HCEC 1CT (cell line): Measurements from ENCODE around the gene MED16.
"Not testable (repeated sequence)": the region's sequence is repeated elsewhere in the genome, so short reads cannot be mapped to it uniquely, and the experiment has no call there.

Experiments used
- DNase-seq: peaks from one replicate; pipeline ENCODE4 v3.0.0-alpha.2; 2017

The MED16 gene

DNA sequence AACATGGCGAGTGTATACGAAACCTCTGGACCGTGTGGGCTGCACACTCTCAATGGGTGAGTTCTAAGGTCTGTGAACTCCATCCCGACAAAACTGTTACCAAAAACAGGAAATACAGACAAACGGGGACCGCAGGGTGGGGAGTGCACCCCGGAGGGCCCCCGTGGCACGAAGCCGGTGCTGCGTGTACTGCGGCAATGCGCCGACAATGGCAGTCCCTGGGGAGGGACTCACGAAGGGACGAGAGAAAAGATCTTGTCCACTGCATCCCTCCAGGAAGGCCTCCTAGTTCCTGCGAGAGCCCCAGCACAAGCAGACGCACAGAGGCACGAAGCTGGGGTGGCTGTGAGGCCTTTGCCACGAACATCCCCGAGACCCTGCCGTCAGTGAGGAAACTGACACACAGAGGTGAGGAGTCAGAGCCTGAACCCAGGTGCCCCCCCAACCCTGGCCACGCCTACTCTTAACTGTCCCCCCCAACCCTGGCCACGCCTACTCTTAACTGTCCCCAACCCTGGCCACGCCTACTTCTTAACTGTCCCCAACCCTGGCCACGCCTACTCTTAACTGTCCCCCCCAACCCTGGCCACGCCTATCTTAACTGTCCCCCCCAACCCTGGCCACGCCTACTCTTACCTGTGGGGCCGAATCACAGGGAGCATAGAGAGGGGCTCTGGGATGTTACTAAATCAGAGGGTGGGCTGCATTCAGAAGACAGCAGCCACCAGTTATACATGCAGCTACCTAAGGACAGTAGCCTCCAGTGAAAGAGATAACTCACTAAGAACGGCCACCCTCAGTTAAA, 4.2 kb downstream of the MED16 start:
- DNase-seq: no peak

GRCh38 chr19:887599-887998, 5.4 kb downstream of the MED16 start:
- DNase-seq: no peak

DNA sequence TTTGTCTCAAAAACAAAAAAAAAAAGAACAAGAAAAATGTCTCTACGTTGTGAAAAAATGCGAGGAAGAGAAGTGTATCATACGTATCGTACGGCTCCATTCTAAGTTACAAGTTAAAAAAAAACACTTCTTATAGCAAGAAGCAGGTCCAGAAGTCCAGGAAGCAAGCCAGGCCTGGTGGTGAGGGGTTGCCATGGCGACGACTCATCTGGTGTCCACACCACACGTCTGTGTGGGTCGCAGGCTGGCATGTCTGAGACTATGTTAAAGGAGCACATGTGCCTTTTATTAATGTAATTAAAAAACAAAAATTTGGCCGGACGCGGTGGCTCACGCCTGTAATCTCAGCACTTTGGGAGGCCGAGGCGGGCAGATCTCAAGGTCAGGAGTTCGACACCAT, 5.9 kb downstream of the MED16 start:
- DNase-seq: no peak

DNA sequence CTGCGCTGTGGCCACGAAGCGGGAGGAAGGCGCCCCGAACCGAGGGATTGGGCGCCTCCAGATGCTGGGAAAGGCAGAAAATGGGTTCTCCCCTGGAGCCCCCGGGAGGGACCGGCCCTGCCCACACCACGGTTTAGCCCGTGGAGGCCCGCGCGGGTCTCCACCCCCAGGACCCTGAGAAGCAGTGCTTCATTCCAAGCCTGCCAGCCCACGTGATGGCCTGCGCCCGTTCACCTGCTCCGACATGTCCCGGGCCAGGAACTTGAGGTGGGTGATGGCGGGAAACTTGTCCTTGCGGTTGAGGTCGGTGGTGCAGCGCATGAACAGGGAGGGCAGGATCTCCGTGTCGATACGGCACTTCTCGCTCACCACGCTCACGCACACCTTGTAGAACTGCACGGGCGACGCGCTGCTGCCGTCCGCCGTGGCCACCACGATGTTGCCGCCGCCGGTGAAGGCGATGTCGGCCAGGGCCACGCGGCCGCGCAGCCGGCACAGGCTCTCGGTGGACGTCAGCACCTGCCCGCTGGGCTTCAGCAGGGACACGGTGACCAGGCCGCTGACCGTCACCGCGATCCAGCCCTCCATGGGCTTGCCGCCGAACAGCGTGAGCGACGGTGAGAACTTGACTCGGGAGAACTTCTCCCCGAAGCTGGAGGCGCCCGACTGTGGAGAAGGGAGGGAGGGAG, 7.3 kb downstream of the MED16 start:
- no peak for DNase-seq

DNA sequence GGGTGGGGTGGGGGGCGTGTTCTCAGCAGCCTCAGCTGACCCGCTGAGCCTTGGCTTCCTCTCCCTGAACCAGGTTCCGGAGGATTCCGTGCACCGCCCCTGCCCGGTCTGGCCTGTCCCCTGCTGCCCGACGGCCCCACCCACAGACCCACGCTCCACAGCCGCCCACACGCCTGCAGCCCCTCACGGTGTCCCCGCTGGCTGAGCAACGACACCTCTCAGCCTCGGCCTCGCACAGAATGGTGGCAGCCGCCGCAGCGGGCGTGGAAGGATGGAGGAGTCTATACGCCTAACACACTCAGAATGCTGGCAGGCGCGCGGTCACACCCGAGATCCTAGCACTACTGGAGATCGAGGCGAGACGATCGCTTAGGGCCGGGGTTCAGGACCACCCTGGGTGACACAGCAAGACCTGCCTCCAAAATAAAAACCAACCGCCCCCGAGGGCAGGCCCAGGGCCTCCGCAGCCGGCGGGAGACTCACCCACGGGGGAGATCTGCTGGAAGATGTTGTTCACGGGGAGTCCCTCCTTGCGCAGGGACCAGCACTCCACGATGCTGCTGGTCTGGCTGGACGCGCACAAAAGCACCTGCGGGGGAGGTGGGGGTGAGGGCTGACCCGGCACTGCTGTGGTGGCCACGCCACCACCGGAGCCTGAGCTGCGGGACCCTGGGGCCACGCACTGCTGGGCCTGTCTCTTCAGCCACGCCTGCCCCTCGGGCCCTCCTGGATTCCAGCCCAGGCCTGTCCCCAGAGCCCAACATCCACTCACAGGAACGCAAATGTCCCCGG, 8.4 kb downstream of the MED16 start:
- DNase-seq: no peak

GRCh38 chr19:883661-884211, 9.3 kb downstream of the MED16 start:
- DNase-seq: no peak

- no peak for DNase-seq
These were observed 10.0 kb downstream of the MED16 start for GRCh38 chr19:882871-883497.

GRCh38 chr19:881385-882071, 11.5 kb downstream of the MED16 start:
- DNase-seq: no peak

DNA sequence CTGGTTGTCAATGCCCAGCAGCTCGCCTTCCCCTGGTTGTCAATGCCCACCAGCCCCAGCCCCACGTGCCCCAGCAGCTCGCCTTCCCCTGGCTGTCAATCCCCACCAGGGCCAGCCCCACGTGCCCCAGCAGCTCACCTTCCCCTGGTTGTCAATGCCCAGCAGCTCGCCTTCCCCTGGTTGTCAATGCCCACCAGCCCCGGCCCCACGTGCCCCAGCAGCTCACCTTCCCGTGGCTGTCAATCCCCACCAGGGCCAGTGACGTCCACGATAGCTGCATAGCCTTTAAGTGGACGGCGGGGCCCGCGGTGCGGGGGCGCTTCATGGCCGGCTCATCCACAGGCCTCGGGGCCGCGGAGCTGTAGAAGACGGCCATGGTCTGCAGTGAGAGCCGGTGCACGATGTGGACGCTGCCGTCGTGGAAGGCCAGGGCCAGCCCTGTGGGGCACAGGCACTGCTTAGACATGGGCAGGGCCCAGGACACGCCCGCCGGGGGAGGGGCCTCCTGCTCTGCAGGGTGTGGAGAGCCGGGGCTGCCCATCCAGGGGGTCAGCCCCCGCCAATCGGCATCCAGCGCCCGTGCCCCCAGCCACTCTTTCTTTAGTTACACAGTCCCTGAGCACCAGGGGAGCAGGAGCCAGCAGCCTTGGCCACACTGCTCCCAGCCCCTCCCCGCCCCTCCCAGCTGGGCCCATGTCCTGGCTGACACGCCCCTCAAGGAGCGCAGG, 13.1 kb downstream of the MED16 start:
- no peak for DNase-seq

GRCh38 chr19:878751-879561, 14.0 kb downstream of the MED16 start:
- not testable (repeated sequence) for DNase-seq

- DNase-seq: not testable (repeated sequence)
These were observed 14.9 kb downstream of the MED16 start for GRCh38 chr19:877992-878660.

- DNase-seq: no peak
These were observed 16.1 kb downstream of the MED16 start for GRCh38 chr19:876780-877314.

DNA sequence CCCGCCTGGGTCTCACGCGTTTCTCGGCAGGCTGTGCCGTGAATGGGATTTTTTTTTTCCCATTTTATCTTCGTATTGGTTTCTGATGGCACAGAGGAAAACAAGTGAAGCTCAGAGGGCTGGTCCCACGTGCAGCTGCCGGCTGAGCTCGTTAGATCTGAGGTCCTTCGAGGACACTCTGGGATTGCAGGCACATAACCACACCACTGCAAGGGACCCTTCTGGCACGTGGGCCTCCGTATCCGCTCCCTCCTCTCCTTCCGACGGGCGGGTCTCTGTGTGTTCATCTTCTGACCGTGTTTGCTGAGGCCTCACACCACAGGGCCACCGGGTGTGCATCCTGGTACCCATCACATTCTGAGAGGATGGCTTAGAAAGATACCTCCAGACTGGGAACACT, 16.9 kb downstream of the MED16 start:
- DNase-seq: no peak

DNA sequence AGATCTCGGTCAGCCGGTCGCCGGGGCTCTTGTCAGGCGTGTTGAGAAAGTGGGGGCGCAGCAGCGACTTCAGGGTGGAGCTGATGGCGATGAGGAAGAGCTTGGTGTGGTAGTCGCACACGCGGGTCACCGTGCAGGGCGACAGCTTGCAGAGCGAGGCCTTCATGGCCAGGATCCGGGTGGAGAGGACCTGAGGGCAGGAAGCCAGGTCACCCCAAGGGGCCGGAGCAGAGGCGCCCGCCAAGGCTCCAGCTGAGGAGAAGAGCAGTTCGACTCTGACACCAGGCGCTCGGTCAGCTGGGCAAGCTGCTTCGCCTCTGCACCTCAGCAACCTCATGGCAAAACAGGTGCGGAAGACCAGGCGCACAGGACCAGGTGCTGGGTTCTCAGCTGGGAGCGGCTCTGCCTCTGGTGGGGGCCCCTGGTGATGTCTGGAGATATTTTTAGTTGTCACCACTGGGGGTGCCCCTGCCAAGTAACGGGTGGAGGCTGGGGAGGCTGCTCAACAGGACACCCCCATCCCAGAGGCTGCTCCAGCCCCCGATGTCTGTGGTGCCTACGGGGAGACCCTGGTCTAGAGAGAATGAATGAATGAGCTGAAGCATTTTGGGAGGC, 17.6 kb downstream of the MED16 start:
- no peak for DNase-seq

DNA sequence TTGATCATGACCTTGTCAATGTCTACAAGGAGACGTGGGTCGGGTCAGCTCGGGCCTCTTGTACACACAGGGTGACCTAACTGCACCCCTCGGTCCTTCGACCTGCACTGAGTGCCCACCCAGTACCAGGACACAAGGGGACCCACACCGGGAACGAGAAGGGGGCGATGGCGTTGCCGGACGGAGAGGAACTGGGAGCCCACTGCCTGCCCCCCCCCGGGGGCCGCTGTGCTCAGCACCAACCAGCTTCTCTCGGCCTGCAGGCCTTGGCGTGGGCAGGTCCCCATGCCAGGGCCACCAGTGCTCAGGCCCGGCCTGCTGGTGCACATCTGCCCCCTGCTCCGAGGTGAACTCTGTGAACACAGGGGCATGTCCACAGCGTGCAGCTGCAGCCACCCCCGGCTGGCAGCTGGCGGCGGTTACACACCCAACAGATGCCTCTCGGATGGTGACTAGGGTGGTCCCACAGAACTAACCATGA, 19.4 kb downstream of the MED16 start:
- no peak for DNase-seq

GRCh38 chr19:873084-873483, 19.9 kb downstream of the MED16 start:
- peak; percentile 63 for DNase-seq

- peak; percentile 76 for DNase-seq
These were observed 20.6 kb downstream of the MED16 start for GRCh38 chr19:872266-872951.
